WTC11 (cell line): Measurements from ENCODE around the gene RAB11FIP3. TPM values are rescaled to one million over a fixed set of nuclear protein-coding genes. Genes with fewer than 3 reads are reported as not detected.

ENCODE experiments used
- ATAC-seq: fragments of 200-7000 bp; cut with Tn5 transposase; 2 replicates; pipeline ENCODE4 v1.10.0; 2021; ENCODE audit warnings: mild to moderate bottlenecking, moderate library complexity
- CTCF ChIA-PET: fragments of 300-600 bp; sonication (Branson Sonifier 250); formaldehyde crosslinking; loops from one replicate; lab custom pipeline; 2021; ENCODE audit warnings: antibody characterized with exemption; lab: Charles Lee
- POLR2A ChIA-PET: fragments of 350-600 bp; sonication (Branson Sonifier 250); formaldehyde crosslinking; loops from one replicate; lab custom pipeline; 2021; ENCODE audit warnings: antibody characterized with exemption; lab: Charles Lee
- DNase-seq: peaks from one replicate; pipeline ENCODE4 v3.0.0; 2021; ENCODE audit warnings: low spot score
- H3K27ac Mint-ChIP-seq: 2 replicates; pipeline ENCODE4 v1.8.0; 2021; ENCODE audit warnings: mixed read lengths
- H3K27me3 Mint-ChIP-seq: 2 replicates; pipeline ENCODE4 v1.8.0; 2021; ENCODE audit warnings: low read depth, mild to moderate bottlenecking, moderate library complexity, mixed read lengths
- H3K36me3 Mint-ChIP-seq: 2 replicates; pipeline ENCODE4 v1.8.0; 2021; ENCODE audit warnings: mixed read lengths
- H3K4me1 Mint-ChIP-seq: 2 replicates; pipeline ENCODE4 v1.8.0; 2022; ENCODE audit warnings: mixed read lengths
- H3K4me3 Mint-ChIP-seq: 2 replicates; pipeline ENCODE4 v1.8.0; 2021; ENCODE audit warnings: mild to moderate bottlenecking, moderate library complexity, mixed read lengths
- H3K9me3 Mint-ChIP-seq: 2 replicates; pipeline ENCODE4 v1.8.0; 2021; ENCODE audit warnings: mixed read lengths
- ATF1 ChIP-seq: sonication (generic); formaldehyde crosslinking; IDR thresholded peaks from 2 replicates; pipeline ENCODE4 v1.8.1; 2023; ENCODE audit warnings: mild to moderate bottlenecking, moderate library complexity, missing genetic modification reagents
- FOXP1 ChIP-seq: sonication (generic); formaldehyde crosslinking; IDR thresholded peaks from 2 replicates; pipeline ENCODE4 v1.8.0; 2022; ENCODE audit warnings: missing genetic modification reagents, mild to moderate bottlenecking, moderate library complexity, borderline replicate concordance
- HMGXB4 ChIP-seq: sonication (generic); formaldehyde crosslinking; IDR thresholded peaks from 2 replicates; pipeline ENCODE4 v1.8.1; 2023; ENCODE audit warnings: mild to moderate bottlenecking, moderate library complexity, missing genetic modification reagents
- MAX ChIP-seq: sonication (generic); formaldehyde crosslinking; IDR thresholded peaks from 2 replicates; pipeline ENCODE4 v1.8.0; 2022; ENCODE audit warnings: mild to moderate bottlenecking, missing genetic modification reagents
- ZBTB43 ChIP-seq: sonication (generic); formaldehyde crosslinking; IDR thresholded peaks from 2 replicates; pipeline ENCODE4 v1.8.1; 2023; ENCODE audit warnings: mild to moderate bottlenecking, missing genetic modification reagents
- ZMAT4 ChIP-seq: fragments of 250-450 bp; sonication (Bioruptor Pico); IDR thresholded peaks from 2 replicates; pipeline ENCODE4 v1.9.0; 2021; ENCODE audit warnings: mild to moderate bottlenecking
- total RNA-seq: library from RNA; stranded (reverse); gene quantifications from 3 replicates; pipeline ENCODE4 v1.2.3, GENCODE V29; 2021
- TF ChIP-seq, protein P1 (sequence below): sonication (generic); formaldehyde crosslinking; IDR thresholded peaks from 2 replicates; pipeline ENCODE4 v1.8.1; 2022; ENCODE audit warnings: mild to moderate bottlenecking, missing genetic modification reagents, moderate library complexity, borderline replicate concordance
- TF ChIP-seq, protein P2 (sequence below): sonication (generic); formaldehyde crosslinking; IDR thresholded peaks from 2 replicates; pipeline ENCODE4 v1.8.0; 2022; ENCODE audit warnings: mild to moderate bottlenecking, missing genetic modification reagents
- TF ChIP-seq, protein P3 (sequence below): sonication (generic); formaldehyde crosslinking; IDR thresholded peaks from 2 replicates; pipeline ENCODE4 v1.8.0; 2023; ENCODE audit warnings: mild to moderate bottlenecking, missing genetic modification reagents
- TF ChIP-seq, protein P4 (sequence below): sonication (generic); formaldehyde crosslinking; IDR thresholded peaks from 2 replicates; pipeline ENCODE4 v1.8.0; 2022; ENCODE audit warnings: mild to moderate bottlenecking, missing genetic modification reagents
- TF ChIP-seq, protein P5 (sequence below): sonication (generic); formaldehyde crosslinking; IDR thresholded peaks from 2 replicates; pipeline ENCODE4 v1.8.0; 2023; ENCODE audit warnings: missing genetic modification reagents, mild to moderate bottlenecking, borderline replicate concordance

Gene RAB11FIP3
- total RNA-seq, 1 experiment from 2014 or later, result 38.6 TPM

DNA sequence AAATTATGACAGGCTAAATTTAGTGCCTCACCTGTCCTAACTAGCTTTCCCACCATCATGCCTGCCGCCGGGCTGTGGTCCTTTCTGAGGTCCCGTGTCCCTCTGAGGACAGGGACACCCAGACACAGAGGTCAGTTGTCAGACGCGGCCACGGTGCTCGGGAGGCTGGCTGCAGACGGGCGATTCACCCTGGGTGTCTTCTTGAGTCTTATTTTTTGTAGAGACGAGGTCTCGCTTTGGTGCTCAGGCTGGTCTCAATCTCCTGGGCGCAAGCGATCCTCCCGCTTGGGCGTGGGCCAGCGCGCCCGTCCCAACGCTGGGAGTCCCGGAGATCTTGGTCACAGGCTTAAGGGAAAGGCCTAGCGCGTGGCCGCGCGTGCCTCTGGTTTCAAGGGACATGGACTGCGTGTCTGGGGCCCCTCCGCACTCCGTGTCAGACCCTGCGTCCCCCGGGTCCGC, 797 bp upstream of the RAB11FIP3 start:
- DNase-seq, result no peak
- peaks cover 54% of the 10 kb centered on the region for H3K27me3 Mint-ChIP-seq
- H3K9me3 Mint-ChIP-seq, result no peaks in the 10 kb centered on the region
- H3K4me3 Mint-ChIP-seq, result peak overlapping the region; percentile 67
- H3K4me1 Mint-ChIP-seq, result peaks cover 14% of the 10 kb centered on the region
- ChIA-PET CTCF (interaction anchor here (0.7 to 4.2 kb wide), 4 partner anchors 33 to 76 kb away, joined by 3 to 25 read pairs (median 7); partner anchors contain the start of gene MRPL28), POLR2A (no interaction called here)
- peak; percentile 9 for ATAC-seq
- no peaks in the 10 kb centered on the region; the same call in 1 of the 2 replicates for H3K36me3 Mint-ChIP-seq
- TF ChIP-seq HMGXB4 (CRISPR knock-in tag) (peak; percentile 29; the same call in 1 of the 2 replicates), MAX (CRISPR knock-in tag) (no peak), FOXP1 (CRISPR knock-in tag) (no peak)
- TF ChIP-seq, protein P1, sequence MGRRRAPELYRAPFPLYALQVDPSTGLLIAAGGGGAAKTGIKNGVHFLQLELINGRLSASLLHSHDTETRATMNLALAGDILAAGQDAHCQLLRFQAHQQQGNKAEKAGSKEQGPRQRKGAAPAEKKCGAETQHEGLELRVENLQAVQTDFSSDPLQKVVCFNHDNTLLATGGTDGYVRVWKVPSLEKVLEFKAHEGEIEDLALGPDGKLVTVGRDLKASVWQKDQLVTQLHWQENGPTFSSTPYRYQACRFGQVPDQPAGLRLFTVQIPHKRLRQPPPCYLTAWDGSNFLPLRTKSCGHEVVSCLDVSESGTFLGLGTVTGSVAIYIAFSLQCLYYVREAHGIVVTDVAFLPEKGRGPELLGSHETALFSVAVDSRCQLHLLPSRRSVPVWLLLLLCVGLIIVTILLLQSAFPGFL (CRISPR knock-in tag), result no peak
- TF ChIP-seq, protein P2, sequence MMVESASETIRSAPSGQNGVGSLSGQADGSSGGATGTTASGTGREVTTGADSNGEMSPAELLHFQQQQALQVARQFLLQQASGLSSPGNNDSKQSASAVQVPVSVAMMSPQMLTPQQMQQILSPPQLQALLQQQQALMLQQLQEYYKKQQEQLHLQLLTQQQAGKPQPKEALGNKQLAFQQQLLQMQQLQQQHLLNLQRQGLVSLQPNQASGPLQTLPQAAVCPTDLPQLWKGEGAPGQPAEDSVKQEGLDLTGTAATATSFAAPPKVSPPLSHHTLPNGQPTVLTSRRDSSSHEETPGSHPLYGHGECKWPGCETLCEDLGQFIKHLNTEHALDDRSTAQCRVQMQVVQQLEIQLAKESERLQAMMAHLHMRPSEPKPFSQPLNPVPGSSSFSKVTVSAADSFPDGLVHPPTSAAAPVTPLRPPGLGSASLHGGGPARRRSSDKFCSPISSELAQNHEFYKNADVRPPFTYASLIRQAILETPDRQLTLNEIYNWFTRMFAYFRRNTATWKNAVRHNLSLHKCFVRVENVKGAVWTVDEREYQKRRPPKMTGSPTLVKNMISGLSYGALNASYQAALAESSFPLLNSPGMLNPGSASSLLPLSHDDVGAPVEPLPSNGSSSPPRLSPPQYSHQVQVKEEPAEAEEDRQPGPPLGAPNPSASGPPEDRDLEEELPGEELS (CRISPR knock-in tag), result no peak
- TF ChIP-seq, all 79 proteins: peak for 1
- no peak overlapping the region for H3K27ac Mint-ChIP-seq

DNA sequence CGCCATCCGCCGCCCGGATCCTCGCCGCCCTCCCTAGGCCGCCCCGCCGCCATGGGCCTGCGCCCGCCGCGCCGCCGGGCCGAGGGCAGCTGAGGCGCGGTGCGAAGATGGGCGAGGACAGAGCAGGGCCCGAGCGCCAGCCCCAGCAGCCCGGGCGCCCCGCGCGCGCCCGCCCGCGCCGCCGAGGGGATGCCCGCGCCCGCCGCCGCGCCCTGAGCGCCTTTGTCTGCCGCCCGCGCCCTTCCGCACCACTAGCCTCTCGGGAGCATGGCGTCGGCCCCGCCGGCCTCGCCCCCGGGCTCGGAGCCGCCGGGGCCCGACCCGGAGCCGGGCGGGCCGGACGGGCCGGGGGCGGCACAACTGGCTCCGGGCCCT, 278 bp downstream of the RAB11FIP3 start:
- peaks cover 54% of the 10 kb centered on the region for H3K27me3 Mint-ChIP-seq
- CTCF ChIA-PET, result interaction anchor here (0.5 to 4.2 kb wide), 7 partner anchors 24 to 187 kb away, joined by 3 to 25 read pairs (median 4); partner anchors contain the start of genes DECR2 and MRPL28
- POLR2A ChIA-PET, result no interaction called here
- H3K27ac Mint-ChIP-seq, result no peak overlapping the region
- ATAC-seq (peak; percentile 54), DNase-seq (peak; percentile 32)
- no peaks in the 10 kb centered on the region; the same call in 1 of the 2 replicates for H3K36me3 Mint-ChIP-seq
- H3K9me3 Mint-ChIP-seq, result no peaks in the 10 kb centered on the region
- TF ChIP-seq ZMAT4 (no peak), ATF1 (0 out of 2 replicates have a peak, but pooled peaks have one; percentile 1)
- TF ChIP-seq, protein P3, sequence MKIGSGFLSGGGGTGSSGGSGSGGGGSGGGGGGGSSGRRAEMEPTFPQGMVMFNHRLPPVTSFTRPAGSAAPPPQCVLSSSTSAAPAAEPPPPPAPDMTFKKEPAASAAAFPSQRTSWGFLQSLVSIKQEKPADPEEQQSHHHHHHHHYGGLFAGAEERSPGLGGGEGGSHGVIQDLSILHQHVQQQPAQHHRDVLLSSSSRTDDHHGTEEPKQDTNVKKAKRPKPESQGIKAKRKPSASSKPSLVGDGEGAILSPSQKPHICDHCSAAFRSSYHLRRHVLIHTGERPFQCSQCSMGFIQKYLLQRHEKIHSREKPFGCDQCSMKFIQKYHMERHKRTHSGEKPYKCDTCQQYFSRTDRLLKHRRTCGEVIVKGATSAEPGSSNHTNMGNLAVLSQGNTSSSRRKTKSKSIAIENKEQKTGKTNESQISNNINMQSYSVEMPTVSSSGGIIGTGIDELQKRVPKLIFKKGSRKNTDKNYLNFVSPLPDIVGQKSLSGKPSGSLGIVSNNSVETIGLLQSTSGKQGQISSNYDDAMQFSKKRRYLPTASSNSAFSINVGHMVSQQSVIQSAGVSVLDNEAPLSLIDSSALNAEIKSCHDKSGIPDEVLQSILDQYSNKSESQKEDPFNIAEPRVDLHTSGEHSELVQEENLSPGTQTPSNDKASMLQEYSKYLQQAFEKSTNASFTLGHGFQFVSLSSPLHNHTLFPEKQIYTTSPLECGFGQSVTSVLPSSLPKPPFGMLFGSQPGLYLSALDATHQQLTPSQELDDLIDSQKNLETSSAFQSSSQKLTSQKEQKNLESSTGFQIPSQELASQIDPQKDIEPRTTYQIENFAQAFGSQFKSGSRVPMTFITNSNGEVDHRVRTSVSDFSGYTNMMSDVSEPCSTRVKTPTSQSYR, result no peak
- peak overlapping the region; percentile 67; the same call in 1 of the 2 replicates for H3K4me3 Mint-ChIP-seq
- H3K4me1 Mint-ChIP-seq, result peaks cover 14% of the 10 kb centered on the region

DNA sequence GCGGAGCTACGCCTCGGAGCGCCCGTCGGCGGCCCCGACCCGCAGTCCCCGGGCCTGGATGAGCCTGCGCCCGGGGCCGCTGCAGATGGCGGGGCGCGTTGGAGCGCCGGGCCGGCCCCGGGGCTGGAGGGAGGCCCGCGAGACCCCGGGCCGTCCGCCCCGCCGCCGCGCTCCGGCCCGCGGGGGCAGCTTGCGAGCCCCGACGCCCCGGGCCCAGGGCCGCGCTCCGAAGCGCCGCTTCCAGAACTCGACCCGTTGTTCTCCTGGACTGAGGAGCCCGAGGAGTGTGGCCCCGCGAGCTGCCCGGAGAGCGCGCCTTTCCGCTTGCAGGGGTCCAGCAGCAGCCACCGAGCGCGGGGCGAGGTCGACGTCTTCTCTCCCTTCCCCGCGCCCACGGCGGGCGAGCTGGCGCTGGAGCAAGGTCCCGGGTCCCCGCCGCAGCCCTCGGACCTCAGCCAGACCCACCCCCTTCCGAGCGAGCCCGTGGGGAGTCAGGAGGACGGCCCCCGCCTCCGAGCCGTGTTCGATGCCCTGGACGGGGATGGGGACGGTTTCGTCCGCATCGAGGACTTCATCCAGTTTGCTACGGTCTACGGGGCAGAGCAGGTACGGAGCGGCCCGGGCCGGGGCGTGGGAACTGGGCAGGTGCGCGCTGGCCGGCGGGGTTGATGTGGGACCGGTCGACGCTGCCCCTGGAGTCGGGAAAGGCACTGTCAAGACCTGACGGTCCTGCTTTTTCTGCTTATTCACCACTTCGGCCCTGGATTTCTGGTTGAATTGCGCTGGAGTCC, 861 bp downstream of the RAB11FIP3 start:
- Mint-ChIP-seq H3K36me3 (no peaks in the 10 kb centered on the region; the same call in 1 of the 2 replicates), H3K4me3 (peak overlapping the region; percentile 64), H3K27me3 (peaks cover 51% of the 10 kb centered on the region), H3K9me3 (no peaks in the 10 kb centered on the region), H3K4me1 (peaks cover 14% of the 10 kb centered on the region), H3K27ac (no peak overlapping the region)
- ATAC-seq (peak; percentile 7), DNase-seq (peak; percentile 54)
- ChIA-PET POLR2A (no interaction called here), CTCF (interaction anchor here (0.5 to 4.2 kb wide), 5 partner anchors 25 to 69 kb away, joined by 3 to 25 read pairs (median 5); partner anchors contain the start of gene DECR2)
- TF ChIP-seq, protein P4, sequence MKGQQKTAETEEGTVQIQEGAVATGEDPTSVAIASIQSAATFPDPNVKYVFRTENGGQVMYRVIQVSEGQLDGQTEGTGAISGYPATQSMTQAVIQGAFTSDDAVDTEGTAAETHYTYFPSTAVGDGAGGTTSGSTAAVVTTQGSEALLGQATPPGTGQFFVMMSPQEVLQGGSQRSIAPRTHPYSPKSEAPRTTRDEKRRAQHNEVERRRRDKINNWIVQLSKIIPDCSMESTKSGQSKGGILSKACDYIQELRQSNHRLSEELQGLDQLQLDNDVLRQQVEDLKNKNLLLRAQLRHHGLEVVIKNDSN (CRISPR knock-in tag), result no peak
- no peak for TF ChIP-seq ZBTB43
- TF ChIP-seq MAX (CRISPR knock-in tag), result peak; percentile 28; the same call in 1 of the 2 replicates
- peak; percentile 78 for TF ChIP-seq FOXP1 (CRISPR knock-in tag)
- TF ChIP-seq, protein P5, sequence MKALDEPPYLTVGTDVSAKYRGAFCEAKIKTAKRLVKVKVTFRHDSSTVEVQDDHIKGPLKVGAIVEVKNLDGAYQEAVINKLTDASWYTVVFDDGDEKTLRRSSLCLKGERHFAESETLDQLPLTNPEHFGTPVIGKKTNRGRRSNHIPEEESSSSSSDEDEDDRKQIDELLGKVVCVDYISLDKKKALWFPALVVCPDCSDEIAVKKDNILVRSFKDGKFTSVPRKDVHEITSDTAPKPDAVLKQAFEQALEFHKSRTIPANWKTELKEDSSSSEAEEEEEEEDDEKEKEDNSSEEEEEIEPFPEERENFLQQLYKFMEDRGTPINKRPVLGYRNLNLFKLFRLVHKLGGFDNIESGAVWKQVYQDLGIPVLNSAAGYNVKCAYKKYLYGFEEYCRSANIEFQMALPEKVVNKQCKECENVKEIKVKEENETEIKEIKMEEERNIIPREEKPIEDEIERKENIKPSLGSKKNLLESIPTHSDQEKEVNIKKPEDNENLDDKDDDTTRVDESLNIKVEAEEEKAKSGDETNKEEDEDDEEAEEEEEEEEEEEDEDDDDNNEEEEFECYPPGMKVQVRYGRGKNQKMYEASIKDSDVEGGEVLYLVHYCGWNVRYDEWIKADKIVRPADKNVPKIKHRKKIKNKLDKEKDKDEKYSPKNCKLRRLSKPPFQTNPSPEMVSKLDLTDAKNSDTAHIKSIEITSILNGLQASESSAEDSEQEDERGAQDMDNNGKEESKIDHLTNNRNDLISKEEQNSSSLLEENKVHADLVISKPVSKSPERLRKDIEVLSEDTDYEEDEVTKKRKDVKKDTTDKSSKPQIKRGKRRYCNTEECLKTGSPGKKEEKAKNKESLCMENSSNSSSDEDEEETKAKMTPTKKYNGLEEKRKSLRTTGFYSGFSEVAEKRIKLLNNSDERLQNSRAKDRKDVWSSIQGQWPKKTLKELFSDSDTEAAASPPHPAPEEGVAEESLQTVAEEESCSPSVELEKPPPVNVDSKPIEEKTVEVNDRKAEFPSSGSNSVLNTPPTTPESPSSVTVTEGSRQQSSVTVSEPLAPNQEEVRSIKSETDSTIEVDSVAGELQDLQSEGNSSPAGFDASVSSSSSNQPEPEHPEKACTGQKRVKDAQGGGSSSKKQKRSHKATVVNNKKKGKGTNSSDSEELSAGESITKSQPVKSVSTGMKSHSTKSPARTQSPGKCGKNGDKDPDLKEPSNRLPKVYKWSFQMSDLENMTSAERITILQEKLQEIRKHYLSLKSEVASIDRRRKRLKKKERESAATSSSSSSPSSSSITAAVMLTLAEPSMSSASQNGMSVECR (CRISPR knock-in tag), result peak; percentile 11; the same call in 1 of the 2 replicates
